ENCODE results near the gene TLCD1.

Gene TLCD1

DNA sequence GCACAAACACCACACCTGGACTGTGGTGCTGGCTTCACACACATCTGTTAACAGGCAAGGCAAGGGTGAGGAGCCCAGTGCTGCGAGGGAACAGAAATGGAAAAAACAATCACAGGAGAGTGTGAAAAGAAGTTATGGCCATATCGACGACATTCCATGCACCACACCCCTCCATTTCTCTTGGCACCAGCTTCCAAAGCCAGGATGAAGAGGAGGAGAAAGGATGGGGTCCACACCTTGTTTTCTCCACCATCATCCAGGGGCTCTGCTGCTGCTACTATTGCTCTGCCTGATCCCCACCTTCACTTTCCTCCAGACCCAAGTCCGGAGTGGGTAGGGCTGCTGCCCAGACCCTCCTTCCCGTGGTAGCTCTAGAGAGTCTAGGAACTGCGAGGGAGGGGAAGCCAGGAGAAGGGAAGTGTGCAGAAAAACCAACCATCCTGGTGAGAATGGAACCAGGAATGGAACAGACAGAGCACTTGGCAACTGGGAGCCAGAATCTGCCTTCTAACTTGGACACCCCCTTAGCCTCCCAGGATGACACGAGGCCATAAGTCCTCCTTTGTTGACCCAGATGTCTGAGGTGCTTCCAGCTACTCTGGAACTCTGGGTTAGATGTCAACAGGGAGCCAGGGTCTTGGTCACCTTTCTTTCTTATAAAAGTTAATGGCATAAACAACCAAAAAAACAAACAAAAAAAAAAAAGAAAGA, 13.2 kb downstream of the TLCD1 start:
- no peak for DNase-seq (ENCODE audit: low read depth in 2 of 2)

DNA sequence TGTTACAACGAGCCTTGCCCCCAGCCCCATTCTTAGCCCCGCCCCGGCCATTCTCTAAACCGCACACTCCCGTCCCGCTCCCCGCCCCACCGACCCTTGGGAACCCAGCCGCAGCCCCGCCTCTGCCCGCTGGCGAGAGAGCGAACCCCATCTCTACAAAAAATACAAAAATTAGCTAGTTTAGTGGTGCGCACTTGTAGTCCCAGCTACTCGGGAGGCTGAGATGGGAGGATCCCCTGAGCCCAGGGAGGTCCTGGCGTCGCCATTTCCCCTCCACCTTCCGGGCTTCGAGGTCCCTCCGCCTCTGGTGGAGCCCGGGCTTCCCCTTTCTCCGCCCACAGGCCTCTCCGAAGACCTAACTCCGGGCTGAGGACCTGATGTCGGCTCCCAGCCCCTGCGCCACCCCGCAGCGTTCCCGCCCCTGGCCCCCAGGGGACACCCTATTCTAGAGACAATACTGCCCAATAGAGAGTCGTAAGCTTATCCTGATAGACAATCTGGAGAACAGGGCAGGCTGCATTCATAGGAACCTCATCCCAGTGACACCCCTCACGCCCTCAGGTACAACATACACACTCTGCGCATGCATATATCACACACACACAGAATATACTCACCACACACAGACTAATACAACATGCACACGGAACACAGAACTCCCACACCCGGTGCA, 13.9 kb downstream of the TLCD1 start:
- DNase-seq (ENCODE audit: low read depth in 2 of 2), result no peak

DNA sequence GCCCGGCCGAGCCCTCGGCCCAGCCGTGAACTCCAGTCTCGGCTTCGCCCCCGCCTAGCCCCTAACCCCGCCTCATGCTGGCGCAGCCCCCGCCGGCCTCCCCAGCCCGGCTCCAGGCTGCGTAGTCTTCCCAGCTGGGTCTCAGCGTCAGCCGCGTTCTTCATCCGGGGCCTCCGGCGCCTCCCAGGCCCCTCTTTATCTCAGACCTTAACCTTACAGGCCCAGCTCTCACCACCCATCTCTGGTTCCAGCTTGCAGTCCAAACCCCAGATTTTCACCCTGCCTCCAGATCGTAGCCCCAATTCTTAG, 14.4 kb downstream of the TLCD1 start, which contains the start of gene PROCA1:
TSS of gene PROCA1 (minus strand) at position 166 of the 309 bp plus-strand sequence. CDS start 228 bp downstream, outside the sequence.
- no peak for DNase-seq (ENCODE audit: low read depth in 2 of 2)

DNA sequence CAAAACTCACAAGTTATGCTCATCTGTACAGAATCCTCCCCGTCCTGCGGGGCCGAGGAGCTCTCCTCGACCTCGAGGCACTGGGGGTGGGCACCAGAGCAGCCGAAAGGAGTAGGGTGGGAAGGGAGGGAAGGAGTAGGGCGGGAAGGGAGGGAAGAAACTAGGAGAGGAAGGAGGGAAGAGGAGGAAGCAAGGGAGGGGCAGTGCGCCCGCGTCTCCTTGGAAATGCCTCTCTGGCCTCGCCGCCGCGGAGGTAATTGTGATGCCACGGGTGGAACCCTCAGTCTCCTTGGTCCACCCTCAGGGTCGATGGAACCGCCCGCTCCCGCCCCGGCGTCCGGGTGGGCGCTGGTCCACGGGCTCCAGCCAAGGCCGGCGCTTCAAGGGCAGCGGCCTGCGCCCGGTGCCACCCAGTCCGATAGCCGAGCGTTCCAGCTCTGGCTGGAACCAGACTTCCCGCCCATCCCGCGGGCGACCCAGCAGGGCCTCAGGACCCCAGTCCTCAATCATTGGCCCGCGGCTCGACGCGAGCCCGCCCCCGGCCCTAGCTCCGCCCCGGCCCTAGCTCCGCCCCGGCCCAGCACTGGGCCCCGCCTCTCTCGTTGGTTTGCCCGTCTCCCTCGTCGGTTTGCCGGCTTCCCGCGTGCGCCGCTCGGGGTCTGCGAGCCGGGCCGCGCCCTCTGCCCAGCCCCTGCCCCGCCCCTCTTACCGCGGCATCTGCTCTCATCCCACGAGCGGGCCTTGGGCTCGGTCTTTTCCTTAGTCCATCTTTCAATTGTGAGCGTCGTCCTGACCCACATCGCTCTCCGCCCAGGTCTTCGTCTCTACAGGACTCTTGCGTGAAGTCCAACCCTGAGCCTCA, 14.9 kb downstream of the TLCD1 start:
- peak; percentile 72 to 76 for DNase-seq (ENCODE audit: low read depth in 2 of 2)

DNA sequence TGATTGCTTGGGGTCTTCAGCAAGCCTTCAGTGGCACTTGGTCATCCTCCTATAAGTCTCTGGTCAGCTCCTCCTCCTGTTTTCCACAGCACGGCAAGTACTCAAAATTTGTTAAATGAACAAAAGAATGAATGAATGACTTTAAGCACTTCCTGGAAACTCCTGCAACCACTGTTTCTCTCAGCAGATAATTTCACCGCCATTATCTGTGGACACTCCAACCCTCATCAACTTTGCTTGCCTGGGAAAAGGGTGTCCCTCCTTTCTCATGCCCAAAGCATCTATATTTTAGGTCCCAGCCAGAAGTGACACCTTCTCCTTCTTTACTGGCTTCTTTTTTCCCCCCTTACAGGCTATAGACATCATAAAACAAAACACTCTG, 18.7 kb downstream of the TLCD1 start:
- no peak for DNase-seq (ENCODE audit: low read depth in 2 of 2)

DNA sequence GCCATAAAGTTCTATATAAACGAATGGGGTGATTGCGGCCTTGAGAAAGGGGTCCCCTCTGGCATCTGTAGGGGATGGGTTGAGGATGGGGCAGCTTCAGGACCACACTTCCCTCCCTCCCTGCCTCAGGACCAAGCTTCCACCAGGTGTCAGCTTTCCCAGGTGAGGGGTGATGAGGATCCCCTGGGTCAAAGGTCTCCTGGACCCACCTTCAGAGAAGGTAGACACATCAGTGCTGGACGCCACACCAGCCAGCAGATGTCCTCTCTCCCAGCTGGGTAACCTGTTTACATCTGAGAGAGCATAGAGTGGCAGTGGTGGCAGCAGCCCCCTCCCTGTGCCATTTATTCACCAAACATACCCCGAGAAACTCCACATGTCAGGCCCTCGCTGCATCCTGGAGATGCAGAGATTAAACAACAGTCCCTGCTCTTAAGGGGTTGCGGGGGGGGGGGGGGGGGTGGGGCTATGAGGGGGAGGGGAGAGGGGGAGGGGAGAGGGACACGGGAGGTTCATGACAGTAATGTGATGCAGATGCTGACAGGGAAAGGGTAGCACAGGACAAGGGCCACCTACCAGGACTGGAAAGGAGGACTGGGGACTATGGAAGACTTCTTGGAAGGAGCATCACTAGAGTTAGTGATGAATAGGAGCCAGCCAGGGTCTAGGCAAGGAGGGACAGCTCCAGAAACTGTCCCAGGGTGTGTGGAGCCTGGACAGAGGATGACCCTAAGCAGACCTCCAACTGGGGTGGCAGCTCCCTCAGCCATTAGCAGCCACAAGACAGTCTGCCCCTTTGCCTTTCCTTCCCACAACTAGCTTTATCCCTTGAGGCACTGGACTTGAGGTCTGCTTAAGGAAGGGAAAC, 19.3 kb downstream of the TLCD1 start:
- no peak for DNase-seq (ENCODE audit: low read depth in 2 of 2)

DNA sequence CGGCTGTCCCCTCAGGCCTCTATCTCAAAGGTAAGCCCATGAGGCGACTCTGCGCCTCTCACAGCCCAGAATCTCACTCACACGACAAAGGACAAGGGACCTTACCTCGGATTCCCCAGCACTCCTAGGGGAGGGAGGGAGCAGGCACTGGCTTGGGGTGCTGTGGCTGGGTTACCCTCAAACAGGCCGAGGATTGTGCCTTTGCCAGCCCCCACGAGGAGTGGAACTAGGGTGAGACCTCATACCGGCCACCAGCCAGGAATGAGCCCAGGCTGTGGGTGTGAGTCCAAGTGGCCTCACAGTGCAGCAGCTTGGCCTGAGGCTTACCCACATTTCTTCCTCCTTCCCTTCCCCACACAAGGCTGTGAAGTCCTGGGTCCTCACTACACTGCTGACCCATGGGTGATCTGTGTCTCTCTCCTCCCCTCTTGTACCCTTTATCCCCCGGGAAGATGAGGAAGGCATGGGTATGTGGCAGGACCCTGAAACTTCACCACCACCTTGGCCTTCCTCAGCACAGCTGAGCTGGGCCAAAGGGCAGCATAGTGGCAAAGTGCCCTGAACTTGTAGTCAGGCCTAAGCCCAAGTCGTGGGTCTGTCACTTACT, 20.2 kb downstream of the TLCD1 start:
- no peak for DNase-seq (ENCODE audit: low read depth in 2 of 2)

DNA sequence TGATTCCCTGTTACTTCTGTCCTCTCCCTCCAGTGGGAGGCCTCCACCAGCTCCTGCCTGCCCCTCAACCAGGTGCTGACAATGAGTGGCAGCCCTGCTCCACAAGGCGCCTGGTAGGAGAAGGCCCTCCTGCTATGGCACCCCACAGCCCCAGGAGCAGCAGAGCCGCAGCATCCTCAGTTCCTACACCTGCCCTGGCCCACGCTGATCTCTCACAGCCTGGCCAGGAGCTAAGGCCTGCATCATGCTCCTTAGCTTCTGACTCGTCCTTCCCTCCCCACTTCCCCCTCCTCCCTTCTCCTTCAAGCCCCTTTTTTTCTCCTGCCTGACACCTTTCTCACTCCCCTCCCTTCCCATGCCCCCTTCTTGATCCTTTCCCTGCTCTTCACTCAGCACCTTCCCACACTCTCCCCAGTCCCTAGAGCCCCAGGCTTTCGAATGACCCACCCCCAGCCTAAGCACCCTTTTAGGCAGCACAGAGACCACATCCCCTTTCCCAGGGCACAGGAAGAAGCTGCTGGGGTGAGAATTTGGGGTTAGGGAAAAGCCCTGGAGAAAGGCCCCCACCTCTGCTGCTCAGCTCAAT, 20.9 kb downstream of the TLCD1 start:
- DNase-seq (ENCODE audit: low read depth in 2 of 2), result no peak

DNA sequence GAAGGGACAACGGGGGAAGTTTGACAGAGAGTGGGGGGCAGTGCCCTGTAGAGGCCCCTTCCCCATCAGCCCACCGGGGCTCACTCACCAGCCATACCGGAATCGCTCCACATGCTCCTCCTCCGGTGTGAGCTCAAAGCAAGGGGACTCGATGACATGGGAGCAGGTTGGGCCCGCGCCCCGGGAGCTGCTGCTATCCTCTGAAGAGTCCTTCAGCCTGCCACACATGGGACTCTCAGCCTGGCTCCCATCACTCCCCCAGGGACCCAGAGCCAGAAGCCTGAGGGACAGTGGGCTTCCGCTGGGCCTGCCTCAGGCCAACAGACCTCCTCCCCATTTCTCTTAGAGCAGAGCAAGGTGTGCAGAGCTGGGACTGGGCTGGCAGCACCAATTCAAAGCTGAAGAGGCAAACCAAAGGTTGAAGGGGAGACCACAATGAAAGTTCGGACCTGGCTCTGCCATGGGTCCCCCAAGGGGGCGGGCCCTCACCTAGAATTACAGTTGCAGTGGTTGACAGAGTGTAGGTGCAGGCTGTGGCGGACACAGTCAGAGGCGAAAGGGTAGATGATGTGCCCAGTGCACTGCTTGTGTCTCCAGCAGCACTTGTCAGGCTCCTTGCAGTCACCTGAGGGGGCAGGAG, 21.7 kb downstream of the TLCD1 start:
- DNase-seq (ENCODE audit: low read depth in 2 of 2), result no peak

DNA sequence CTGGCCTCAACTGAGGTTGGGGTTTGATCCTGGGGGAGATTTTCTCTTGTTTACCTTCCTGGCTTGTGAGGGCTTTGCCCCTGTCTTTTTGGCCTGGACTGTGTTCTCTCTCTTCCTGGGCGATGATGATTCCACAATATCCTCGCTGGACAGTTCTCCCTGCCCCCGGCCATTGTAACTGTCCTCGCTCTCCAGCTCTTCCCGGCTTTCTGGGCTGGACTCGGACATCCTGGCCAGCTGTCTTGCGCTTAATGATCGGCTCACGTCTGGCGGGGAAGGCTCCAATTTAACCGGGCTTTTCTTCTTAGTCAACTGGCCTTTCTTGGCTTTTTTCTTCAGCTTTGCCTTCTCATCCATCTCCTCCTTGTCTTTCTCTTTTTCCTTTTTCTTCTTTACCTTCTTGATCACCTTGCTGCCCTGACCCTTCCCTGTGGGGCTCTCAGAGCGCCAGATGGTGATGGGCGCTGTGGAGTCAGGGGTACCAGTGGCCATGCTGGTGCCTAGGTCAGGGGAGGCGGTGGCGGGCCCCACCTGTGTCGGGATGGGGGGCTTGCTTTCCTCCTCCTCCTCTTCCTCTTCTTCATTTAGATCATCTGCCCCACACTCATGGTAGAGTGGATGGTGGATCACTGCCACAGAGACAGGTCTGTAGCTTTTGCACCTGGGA, 22.3 kb downstream of the TLCD1 start:
- no peak for DNase-seq (ENCODE audit: low read depth in 2 of 2)

DNA sequence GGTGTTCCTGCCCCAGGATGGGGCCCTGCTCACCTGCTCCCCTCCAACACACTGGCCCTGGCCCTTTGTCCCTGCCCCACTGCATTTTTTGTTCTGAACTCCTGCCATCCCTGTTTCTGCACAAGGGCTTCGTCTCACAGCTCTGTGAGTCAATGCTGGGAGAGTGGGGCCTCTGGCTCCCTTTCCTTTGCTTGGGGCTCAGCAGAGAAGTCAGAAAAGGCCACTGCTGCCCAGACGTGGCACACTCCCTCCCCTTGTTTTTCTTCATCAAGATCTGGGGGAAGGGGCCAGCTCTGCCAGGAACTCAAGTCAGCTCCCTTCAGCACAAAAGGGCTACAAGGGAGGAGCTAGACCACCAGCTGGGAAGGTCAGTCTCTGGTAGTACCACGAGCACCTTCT, 23.3 kb downstream of the TLCD1 start:
- no peak for DNase-seq (ENCODE audit: low read depth in 2 of 2)

DNA sequence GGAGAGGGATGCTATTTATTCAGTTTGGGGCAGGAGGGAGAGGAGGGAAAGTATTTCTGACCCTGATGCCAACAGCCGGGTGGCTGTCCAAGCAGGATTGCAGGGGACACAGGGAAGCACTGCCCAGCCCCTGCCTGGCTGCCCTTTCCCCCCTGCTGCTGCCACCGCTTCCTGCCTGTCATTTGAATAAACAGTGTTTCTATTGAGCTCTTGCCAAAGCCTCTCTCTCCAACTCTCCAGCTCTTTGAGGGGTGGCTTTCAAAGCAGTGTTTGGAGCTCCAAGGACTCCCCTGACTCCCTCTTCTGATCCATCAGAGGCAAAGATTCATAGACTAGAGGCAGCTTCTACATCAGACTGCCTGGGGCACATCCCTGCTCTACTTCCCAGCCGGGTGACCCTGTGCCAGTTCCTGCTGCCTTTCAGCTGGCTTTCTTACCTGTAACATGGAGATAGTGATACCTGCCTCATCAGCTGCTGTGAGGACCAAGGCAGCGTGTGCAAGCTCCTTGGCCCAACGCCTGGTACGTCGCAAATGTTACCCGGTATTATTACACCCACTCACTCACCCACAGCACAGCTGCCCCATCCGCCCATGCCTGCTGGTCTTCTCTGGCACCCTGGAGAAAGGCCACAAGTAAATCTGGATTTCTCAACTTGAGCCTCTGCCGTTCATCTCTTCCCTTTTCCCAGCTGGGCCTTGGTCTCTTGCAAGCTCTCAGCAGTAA, 23.8 kb downstream of the TLCD1 start:
- DNase-seq (ENCODE audit: low read depth in 2 of 2), result no peak

DNA sequence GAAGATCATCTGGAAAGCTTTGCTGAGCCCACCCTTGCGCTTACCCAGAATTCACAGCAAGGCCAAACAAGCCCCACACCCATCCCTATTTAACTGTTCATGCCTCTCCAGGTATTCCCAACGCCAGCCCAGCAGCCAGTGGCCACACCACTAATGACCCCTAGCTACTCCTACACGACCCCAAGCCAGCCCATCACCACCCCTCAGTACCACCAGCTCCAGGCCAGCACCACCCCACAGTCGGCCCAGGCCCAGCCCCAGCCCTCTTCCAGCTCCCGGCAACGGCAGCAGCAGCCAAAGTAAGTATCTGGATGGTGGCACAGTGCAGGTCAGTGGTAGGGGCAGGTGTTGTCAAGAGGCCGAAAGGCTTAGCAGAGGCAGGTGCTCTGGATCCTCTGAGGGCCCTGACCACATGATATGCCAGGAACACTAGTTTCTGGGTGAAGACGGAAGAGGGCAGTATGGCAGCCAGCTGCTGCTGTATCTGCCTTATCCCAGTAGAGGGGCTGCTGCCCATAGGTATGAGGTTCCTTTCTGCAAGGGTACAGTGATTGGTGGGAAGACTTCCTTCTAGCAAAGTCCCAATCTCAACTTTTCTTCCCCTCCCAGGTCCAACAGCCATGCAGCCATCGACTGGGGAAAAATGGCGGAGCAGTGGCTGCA, 25.1 kb downstream of the TLCD1 start:
- DNase-seq (ENCODE audit: low read depth in 2 of 2), result no peak

DNA sequence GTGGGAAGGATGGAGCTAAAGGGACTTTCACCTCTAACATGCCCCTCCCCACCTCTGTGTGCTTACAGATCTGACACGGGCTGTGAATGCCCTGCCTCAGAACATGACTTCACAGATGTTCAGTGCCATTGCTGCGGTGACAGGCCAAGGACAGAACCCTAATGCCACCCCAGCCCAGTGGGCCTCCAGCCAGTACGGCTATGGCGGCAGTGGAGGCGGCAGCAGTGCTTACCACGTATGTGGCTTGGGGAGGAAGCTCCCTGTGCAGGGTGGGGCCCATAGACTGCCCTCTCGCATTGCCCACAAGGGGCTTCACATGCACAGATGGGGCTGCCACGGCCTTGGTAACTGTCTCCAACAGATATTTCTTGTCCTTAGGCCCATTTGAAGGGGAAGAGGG, 25.8 kb downstream of the TLCD1 start:
- DNase-seq (ENCODE audit: low read depth in 2 of 2), result no peak

DNA sequence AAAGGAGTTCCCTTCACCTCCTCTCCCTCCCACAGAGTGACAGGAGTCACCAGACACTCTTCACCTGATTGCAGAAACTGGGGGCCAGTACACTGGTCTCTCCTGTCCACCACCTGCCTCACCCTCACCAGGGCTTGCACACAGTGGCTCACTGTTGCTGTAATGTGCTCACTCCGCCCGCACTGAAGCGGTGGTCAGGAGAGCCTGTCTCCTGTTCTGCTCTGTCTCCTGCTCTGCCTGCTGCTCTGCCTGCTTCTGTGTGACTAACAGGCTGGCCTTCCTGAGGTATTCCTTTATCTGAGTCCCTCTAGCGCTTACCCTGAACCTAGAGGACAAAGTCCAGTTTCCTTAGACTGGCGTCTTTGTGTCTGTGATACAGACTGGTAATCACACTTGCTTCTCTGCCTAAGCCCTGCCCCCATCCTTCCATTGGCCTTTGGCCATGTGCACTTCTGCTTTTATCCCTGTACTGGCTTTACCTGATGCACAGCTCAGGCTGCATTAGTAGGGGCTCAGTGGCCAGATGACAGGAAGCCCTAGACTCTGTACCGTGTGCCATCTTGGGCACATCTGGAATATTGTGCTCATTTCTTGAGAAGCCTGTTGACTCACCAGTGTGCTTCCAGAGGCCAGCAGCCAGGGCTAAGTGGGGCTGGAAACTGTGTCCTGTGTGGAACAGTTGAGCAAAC, 27.6 kb downstream of the TLCD1 start:
- no peak for DNase-seq (ENCODE audit: low read depth in 2 of 2)

DNA sequence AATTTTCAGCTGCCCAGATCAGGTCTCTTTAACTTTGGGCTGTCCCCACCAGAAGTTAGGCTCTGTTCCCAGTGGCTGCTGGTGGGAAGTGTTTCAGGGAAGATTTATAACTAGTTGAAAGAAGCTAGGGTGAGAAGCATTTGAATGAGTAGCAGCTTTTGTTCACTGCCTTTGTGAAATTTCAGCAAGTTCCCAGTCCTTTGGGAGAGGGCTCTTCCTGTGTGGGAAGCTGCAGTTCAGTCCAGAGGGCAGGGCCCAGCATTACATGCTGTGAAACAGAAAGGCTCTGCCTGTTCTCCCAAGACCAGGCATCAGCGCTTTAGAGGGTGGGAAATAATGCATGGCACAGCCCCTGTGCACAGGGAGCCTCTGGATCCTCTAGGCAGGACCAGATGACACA, 32.2 kb downstream of the TLCD1 start:
- DNase-seq (ENCODE audit: low read depth in 2 of 2), result no peak

DNA sequence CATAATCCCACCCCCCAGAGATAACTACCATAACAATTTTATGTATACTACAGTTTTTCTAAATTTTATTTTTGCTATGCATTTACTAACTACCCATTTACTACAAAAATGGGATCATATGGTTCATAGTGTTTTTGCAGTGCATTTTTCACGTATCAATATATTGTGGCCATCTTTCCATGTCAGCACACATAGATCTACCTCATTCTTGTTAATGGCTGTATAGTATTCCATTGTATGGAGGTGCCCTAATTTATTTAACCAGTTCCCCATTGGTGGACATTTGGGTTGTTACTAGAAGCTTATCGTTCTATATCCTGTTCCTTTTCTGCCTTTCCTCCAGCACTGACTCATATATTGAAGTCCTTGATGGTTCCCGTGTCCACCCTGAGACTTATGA, 37.0 kb downstream of the TLCD1 start:
- no peak for DNase-seq (ENCODE audit: low read depth in 2 of 2)

DNA sequence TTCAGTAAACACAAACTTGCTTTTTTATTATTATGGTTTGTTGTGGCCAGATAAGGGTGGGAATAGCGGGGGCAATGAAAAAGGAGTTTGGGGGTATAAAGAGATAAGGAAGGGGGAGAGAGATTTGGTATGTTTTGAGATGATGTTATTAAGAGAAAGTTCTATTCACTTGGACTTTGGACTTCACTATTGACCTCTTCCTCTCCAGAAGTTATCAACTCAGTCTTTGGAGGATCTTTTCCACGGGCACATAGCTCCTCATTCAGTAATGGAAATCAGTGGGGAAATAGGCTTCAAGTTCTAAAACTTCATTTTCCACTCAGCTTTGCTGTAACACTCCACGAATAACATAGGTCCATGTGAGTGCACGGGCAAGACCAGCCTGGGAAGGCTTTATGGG, 37.6 kb downstream of the TLCD1 start:
- no peak for DNase-seq (ENCODE audit: low read depth in 2 of 2)

All from activated CD8-positive, alpha-beta memory T cell treated with anti-CD3 and anti-CD28 coated beads for 4 hours (primary cell).